Hepatocyte (in vitro differentiated cells): ENCODE data around the gene CLK4. TPM values are rescaled to one million over a fixed set of nuclear protein-coding genes. Genes with fewer than 3 reads are reported as not detected.

Experiments used
- DNase-seq: peaks from one replicate; pipeline ENCODE4 v3.0.0-alpha.2; 2016; ENCODE audit warnings: low spot score
- H2AFZ ChIP-seq: fragments of 200-600 bp; sonication (generic); 2 replicates; pipeline ENCODE4 v1.6.0; 2016; ENCODE audit warnings: antibody characterized with exemption, mild to moderate bottlenecking
- H3K27ac ChIP-seq: fragments of 200-600 bp; sonication (generic); 2 replicates; pipeline ENCODE4 v1.5.1; 2016; ENCODE audit warnings: mild to moderate bottlenecking
- H3K27me3 ChIP-seq: fragments of 200-600 bp; sonication (generic); 2 replicates; pipeline ENCODE4 v1.6.1; 2016
- H3K36me3 ChIP-seq: fragments of 200-600 bp; sonication (generic); replicated peaks from 2 replicates; pipeline ENCODE4 v1.5.1; 2016; ENCODE audit warnings: low read depth; ENCODE audit not compliant: insufficient read depth
- H3K4me1 ChIP-seq: fragments of 200-600 bp; sonication (generic); 2 replicates; pipeline ENCODE4 v1.5.1; 2016; ENCODE audit warnings: mild to moderate bottlenecking, moderate library complexity; ENCODE audit not compliant: insufficient read depth
- H3K4me2 ChIP-seq: fragments of 200-600 bp; sonication (generic); 2 replicates; pipeline ENCODE4 v1.6.0; 2016
- H3K4me3 ChIP-seq: fragments of 200-600 bp; sonication (generic); 2 replicates; pipeline ENCODE4 v1.5.1; 2016; ENCODE audit warnings: mild to moderate bottlenecking
- H3K79me2 ChIP-seq: fragments of 200-600 bp; sonication (generic); 2 replicates; pipeline ENCODE4 v1.6.0; 2017; ENCODE audit warnings: mild to moderate bottlenecking
- H3K9me2 ChIP-seq: fragments of 200-600 bp; sonication (generic); replicated peaks from 2 replicates; pipeline ENCODE4 v1.6.0; 2017; ENCODE audit warnings: mild to moderate bottlenecking; ENCODE audit not compliant: insufficient read depth
- H3K9me3 ChIP-seq: fragments of 200-600 bp; sonication (generic); 2 replicates; pipeline ENCODE4 v1.5.1; 2016; ENCODE audit warnings: low read depth, mild to moderate bottlenecking
- H4K20me1 ChIP-seq: fragments of 200-600 bp; sonication (generic); 2 replicates; pipeline ENCODE4 v1.6.0; 2016; ENCODE audit warnings: mild to moderate bottlenecking; ENCODE audit not compliant: insufficient read depth, poor library complexity, severe bottlenecking
- EZH2 ChIP-seq: fragments of 200-600 bp; sonication (generic); IDR thresholded peaks from 2 replicates; pipeline ENCODE4 v1.6.1; 2016; ENCODE audit warnings: antibody characterized with exemption, mild to moderate bottlenecking, borderline replicate concordance
- EZH2phosphoT487 ChIP-seq: fragments of 200-600 bp; sonication (generic); IDR thresholded peaks from one replicate; pipeline ENCODE4 v1.6.1; 2018; ENCODE audit warnings: antibody characterized with exemption, mild to moderate bottlenecking, low read depth, moderate library complexity; ENCODE audit not compliant: unreplicated experiment, severe bottlenecking
- WGBS: methylation state at CpG from one replicate; pipeline ENCODE4 v1.1.6; 2016; ENCODE audit warnings: low lambda C conversion rate; ENCODE audit errors: missing lambda C conversion rate; 5-methylcytosine and 5-hydroxymethylcytosine counted together
- polyA plus RNA-seq: library from polyadenylated mRNA; unstranded; fragments of >200 nt; fragmentation: Nextera tagmentation; extraction: Ambion mirVana; gene quantifications from 2 replicates; pipeline ENCODE4 v1.2.1, GENCODE V29; 2016
- total RNA-seq: library from RNA; depleted of rRNA; stranded (reverse); fragments of >200 nt; gene quantifications from 2 replicates; pipeline ENCODE4 v1.2.3, GENCODE V29; 2014
- TF ChIP-seq, protein P1 (sequence below): fragments of 200-600 bp; sonication (generic); IDR thresholded peaks from 2 replicates; pipeline ENCODE4 v1.5.1; 2016; ENCODE audit warnings: antibody characterized with exemption, mild to moderate bottlenecking; ENCODE audit not compliant: poor library complexity

CLK4 gene
- total and polyA plus RNA-seq, 2 experiments from 2014 or later = 17.9 to 28.4 TPM

DNA sequence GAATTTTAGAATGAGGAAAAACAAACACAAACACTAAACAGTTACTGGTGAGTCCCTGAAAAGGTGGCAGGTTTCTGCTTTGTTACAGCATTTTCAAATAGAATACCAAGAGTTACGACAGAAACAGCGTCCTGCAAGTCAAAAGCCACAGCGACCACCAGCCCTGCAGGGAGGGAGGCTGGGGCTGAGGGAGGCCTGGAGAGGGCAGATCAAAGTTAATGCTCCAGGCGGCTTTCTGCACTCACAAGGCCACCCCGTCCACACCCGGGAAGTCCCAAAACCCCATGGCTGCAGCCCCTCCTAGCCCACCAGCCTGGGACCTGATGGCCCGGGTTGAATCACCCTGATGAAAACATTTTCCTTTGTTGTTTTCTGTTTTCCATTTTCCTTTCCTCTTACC, 65.9 kb downstream of the CLK4 start:
- no peaks in the 10 kb centered on the region for H3K9me3 ChIP-seq
- no peaks in the 10 kb centered on the region for H3K27me3 ChIP-seq
- no peak overlapping the region for H2AFZ ChIP-seq
- no peaks in the 10 kb centered on the region for H4K20me1 ChIP-seq
- WGBS = 71% methylated on average over 7 of the region's 7 CpGs
- H3K36me3 ChIP-seq = no peaks in the 10 kb centered on the region
- no peak overlapping the region for H3K4me3 ChIP-seq
- TF ChIP-seq EZH2phosphoT487 (no peak), EZH2 (no peak)
- TF ChIP-seq, protein P1, sequence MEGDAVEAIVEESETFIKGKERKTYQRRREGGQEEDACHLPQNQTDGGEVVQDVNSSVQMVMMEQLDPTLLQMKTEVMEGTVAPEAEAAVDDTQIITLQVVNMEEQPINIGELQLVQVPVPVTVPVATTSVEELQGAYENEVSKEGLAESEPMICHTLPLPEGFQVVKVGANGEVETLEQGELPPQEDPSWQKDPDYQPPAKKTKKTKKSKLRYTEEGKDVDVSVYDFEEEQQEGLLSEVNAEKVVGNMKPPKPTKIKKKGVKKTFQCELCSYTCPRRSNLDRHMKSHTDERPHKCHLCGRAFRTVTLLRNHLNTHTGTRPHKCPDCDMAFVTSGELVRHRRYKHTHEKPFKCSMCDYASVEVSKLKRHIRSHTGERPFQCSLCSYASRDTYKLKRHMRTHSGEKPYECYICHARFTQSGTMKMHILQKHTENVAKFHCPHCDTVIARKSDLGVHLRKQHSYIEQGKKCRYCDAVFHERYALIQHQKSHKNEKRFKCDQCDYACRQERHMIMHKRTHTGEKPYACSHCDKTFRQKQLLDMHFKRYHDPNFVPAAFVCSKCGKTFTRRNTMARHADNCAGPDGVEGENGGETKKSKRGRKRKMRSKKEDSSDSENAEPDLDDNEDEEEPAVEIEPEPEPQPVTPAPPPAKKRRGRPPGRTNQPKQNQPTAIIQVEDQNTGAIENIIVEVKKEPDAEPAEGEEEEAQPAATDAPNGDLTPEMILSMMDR = no peak
- H3K4me2 ChIP-seq = no peak overlapping the region
- DNase-seq = no peak
- no peaks in the 10 kb centered on the region for H3K79me2 ChIP-seq
- no peak overlapping the region for H3K27ac ChIP-seq
- H3K4me1 ChIP-seq = peaks cover 16% of the 10 kb centered on the region
- H3K9me2 ChIP-seq = no peaks in the 10 kb centered on the region

DNA sequence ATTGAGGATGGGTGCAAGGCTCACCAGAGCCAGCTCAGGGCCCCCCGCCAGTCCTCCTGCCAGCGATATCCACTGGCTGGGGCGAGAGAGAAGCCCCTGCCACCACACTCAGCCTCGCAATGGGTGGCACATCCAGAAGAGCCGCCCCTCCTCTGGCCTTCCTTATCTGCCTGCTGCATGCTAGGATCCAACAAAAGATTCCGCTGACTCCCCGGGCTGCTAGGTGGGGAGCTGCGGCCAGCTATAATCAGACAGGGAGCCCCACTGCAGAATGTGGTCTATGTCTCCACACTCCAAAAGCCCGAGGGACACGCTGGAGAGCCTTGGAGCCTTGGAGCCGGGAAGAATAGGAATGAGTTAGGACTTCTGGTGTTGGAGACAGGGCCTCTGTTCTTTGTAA, 69.4 kb downstream of the CLK4 start:
- Histone ChIP-seq H3K36me3 (no peaks in the 10 kb centered on the region), H3K4me1 (no peaks in the 10 kb centered on the region), H4K20me1 (no peaks in the 10 kb centered on the region), H3K9me3 (no peaks in the 10 kb centered on the region), H3K79me2 (no peaks in the 10 kb centered on the region), H3K27ac (no peak overlapping the region), H3K9me2 (no peaks in the 10 kb centered on the region), H2AFZ (no peak overlapping the region), H3K4me2 (no peak overlapping the region), H3K4me3 (no peak overlapping the region), H3K27me3 (no peaks in the 10 kb centered on the region)
- no peak for DNase-seq
- no peak for TF ChIP-seq EZH2
- TF ChIP-seq, protein P1 = no peak
- TF ChIP-seq EZH2phosphoT487 = no peak
- WGBS = 83% methylated on average over 11 of the region's 11 CpGs

DNA sequence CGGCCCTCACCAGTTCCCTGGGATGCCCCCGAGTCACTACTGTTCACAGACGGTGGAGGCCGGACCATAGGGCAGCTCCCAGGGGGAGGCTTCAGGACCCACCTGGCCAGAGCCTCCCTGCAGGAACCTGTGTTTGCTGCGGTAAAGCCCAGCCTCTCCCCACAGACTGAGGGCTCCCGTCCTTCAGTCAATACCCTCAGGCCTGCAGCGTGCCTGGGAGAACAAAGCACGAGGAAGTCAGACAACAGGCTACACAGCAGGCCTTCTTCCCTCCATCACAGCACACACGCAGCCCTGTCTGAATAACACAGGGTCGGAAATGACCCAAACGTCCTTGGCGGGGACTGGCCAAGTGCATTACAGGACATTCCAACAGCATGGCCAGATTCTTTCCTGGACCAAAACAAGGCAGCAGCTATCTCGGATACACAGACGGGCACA, 71.1 kb downstream of the CLK4 start:
- no peaks in the 10 kb centered on the region for H3K36me3 ChIP-seq
- H3K9me3 ChIP-seq = no peaks in the 10 kb centered on the region
- no peak for DNase-seq
- H3K9me2 ChIP-seq = no peaks in the 10 kb centered on the region
- WGBS = 77% methylated on average over 14 of the region's 14 CpGs
- no peak for TF ChIP-seq EZH2
- no peak for TF ChIP-seq EZH2phosphoT487
- TF ChIP-seq, protein P1 = no peak
- H3K4me2 ChIP-seq = no peak overlapping the region
- H4K20me1 ChIP-seq = no peaks in the 10 kb centered on the region
- H2AFZ ChIP-seq = no peak overlapping the region
- H3K4me3 ChIP-seq = no peak overlapping the region
- no peaks in the 10 kb centered on the region for H3K79me2 ChIP-seq
- no peaks in the 10 kb centered on the region for H3K4me1 ChIP-seq
- H3K27ac ChIP-seq = no peak overlapping the region
- H3K27me3 ChIP-seq = no peaks in the 10 kb centered on the region

DNA sequence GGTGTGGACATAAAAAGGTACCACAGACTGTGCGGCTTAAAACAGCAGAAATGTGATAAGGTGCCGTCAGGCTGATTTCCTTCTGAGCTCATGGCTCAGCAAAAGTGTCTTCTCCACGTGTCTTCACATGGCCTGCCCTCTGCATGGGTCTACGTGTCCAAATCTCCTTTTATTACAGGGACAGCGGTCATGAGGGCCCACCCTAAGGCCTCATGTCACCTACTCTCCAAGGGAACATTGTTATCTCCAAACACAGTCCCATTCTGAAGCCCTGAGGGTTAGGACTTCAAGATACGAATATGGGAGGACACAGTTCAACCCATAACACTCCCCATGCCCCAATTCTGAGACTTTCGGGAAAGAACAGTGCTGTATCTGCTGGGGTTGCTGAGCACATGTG, 71.8 kb downstream of the CLK4 start:
- Histone ChIP-seq H2AFZ (no peak overlapping the region), H4K20me1 (no peaks in the 10 kb centered on the region), H3K4me2 (no peak overlapping the region)

More for the DNA sequence above, 71.8 kb downstream of the CLK4 start:
- TF ChIP-seq EZH2phosphoT487 (no peak), EZH2 (no peak)
- TF ChIP-seq, protein P1 = no peak
- Histone ChIP-seq H3K9me2 (no peaks in the 10 kb centered on the region), H3K9me3 (no peaks in the 10 kb centered on the region), H3K27ac (no peak overlapping the region), H3K36me3 (no peaks in the 10 kb centered on the region), H3K27me3 (no peaks in the 10 kb centered on the region), H3K79me2 (no peaks in the 10 kb centered on the region), H3K4me3 (no peak overlapping the region), H3K4me1 (no peaks in the 10 kb centered on the region)
- 78% methylated on average over 7 of the region's 7 CpGs for WGBS
- no peak for DNase-seq
